RCC 7860 (cell line): ENCODE results near the gene CCDC47.

ENCODE experiments used
- DNase-seq: peaks from one replicate; pipeline ENCODE4 v3.0.0-alpha.2; 2015; ENCODE audit warnings: low spot score
- FAIRE-seq: peaks from 2 replicates; lab custom pipeline; 2012; peaks lifted over from hg19 to GRCh38; lab: Jason Lieb, UNC

CCDC47 gene

DNA sequence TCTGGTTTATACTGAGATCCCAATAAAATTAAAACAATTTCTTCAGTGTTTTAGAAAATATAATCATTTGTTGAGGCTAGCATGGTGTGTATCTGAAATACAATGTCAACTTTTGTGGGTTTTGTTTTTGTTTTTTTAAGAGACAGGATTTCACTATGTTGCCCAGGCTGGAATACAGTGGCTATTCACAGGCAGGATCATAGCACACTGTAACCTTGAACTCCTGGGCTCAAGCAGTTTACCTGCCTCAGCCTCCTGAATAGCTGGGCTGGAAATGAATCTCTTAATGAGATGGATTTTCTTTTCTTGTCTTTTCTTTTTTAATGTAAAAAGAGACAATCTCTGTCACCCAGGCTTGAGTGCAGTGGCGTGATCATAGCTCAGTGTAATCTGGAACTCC is 12.7 kb upstream of the CCDC47 start:
- no peak for FAIRE-seq

DNA sequence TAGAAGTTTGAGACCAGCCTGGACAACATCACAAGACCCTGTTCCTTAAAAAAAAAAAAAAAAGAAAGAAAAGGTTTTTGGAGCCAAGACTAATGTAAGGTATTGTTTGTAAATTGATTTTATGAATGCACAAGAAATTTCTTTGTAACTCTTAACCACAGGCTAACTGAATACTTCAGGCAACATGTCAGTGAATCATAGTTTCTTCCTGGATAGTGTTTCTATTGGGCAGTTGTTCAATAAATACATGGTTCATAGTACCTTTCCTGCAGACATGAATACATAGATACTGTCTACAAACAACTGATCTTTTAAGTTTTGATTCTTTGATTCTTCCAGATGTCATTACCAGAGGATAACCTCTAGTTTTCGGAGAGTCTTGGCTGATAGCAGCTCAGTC is 12.2 kb upstream of the CCDC47 start:
- peak; percentile 2 for FAIRE-seq
- no peak for DNase-seq

More for the DNA sequence above, 12.7 kb upstream of the CCDC47 start:
- DNase-seq = no peak

DNA sequence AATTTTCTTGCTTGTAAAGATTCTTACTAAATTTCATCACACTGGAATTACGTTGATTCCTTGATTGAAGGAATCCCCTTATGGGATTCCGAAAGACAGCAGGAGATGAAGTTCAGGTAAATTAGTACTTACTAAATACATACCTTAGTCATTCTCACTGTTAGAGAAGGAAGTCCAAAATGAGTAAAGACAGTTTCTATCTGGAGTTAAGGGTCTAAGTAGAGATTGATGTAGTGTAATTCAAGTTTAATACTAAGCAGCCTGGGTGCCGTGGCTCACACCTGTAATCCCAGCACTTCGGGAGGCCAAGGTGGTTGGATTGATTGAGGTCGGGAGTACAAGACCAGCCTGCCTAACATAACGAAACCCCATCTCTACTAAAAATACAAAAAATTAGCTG is 10.1 kb upstream of the CCDC47 start:
- DNase-seq = no peak
- no peak for FAIRE-seq

DNA sequence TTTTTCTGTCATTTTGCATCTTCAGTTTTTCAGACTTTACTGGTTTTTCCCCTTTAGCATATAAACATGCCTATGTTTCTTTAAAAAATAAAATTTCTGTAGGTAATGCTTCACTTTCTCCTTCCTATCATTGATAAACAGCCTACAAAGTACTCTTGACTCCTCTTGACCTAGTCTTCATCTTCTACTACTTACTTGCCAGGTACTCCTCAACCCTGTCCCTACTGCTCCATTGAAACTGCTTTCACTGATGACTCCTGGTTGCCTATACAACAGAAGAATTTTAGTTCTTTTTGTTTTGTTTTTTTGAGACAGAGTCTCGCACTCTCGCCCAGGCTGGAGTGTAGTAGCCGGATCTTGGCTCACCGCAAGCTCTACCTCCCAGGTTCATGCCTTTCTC is 7.5 kb upstream of the CCDC47 start:
- FAIRE-seq = no peak
- no peak for DNase-seq

DNA sequence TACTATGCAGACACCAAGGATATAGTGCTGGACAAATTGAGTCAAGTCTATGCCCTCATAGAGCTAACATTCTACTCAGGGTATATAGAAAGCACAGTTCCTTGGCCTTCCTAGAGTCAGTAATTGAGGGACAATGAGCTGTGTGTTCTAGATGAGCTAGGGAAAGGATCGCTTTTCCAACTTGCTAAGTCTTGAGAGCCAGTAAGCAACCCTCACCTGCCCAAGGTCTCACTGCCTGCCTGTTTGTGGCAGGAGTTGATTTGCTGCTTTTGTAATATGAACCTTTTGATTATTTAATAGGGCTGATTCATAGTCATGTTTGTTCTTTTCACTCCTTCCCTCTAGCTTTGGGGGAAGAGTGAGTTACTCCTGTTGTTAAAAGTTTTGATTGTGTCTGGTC is 7.1 kb upstream of the CCDC47 start:
- FAIRE-seq = no peak
- DNase-seq = no peak

DNA sequence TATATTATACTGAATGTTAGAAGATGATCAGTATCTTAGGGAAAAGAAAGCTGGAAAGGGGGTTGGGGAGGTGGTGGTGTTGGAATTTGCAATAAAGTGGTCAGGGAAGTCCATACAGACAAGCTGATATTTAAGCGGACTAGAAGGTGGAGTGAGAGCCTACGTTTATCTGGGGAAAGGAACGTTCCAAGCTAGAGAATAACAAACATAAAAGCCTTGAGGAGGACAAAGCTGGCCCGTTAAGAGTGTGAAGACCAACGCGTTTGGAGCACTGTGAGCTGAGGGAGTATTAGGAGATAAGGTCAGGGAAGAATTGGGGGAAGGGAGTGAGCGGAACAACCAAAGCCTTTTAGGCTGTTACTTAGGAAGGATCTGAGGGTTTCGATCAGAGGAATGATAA is 2.0 kb upstream of the CCDC47 start:
- no peak for DNase-seq
- FAIRE-seq = no peak

DNA sequence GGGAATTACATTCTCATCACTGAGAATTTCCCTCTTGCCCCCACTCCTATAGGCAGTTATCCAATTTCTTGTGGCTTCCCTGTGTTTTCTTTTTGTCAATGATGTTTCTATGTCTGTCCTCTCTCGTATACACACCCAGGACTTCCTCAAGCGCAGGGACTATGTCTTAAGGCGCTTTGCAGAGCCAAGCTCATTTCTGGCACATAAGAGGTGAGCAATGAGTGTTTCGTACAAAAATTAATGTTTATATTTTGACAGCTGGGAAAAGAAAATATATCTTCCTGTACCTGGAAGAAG is 1.5 kb upstream of the CCDC47 start:
- FAIRE-seq (no peak), DNase-seq (no peak)

DNA sequence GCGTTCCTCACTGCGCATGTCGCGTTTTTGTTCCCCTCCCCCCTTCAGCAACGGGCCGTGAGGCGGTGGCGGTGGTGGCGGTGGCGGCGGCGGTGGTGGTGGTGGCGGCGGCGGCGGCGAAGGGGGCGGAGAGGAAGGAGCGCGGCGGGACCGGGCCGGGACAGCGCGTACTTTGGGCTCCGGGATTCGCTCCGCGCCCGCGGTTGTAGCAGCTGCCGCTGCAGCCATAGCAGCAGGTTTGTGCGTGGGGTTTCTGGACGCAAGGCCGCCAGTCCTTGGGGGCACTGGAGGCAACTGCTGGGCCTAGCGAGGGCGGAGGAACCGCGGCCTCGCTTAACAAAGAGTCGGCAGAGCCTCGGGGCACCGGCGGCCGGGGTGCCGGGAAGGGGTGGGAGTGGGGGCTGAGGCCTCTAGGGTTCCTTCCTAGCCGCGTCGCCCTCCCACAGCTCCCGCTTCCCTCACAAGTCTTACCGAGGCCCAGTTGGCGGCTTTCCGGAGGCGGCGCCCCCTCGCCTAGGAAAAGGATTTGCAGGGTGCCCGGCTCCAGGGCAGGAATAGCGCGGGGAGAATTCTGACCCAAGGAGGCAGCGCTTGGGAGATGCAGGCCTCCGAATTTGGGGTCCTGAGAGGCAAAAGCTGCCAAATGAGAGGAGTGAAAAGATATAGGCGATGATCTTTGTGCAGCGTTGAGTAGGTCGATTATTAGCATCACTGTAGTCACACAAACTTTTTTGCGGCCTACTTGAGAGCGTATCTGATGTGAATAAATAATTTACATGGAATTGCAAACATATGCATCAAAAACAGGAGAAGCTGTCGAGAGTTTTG is 958 bp upstream of the CCDC47 start, which contains the start of gene DDX42:
DDX42 (plus strand) TSS at position 30 of the 828 bp plus-strand sequence. CDS start 12,880 bp downstream, outside the sequence.
- peak; percentile 20 for DNase-seq
- FAIRE-seq = no peak

DNA sequence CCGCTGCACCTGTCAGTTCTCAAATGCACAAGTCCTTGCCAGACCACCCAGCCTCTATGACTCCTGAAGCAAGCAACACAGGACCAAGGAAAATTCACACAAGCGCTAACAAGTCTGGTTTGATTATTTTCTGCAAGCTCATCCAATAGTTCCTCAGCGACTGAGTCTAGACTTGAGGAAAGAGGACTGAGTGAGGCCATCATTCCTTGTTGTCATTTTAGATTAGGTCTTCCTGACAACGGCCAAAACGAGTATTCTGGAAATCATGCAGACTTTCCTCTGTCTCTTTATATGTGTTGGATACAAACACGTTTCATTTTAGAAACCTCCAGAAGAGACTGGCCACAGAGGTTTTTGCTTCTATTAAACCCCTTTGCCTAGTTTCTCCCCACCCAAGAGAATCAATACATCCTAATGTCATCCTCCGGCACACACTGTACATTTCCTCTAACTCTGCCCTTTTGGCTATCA is 561 bp downstream of the CCDC47 start:
- FAIRE-seq = no peak
- DNase-seq = no peak

DNA sequence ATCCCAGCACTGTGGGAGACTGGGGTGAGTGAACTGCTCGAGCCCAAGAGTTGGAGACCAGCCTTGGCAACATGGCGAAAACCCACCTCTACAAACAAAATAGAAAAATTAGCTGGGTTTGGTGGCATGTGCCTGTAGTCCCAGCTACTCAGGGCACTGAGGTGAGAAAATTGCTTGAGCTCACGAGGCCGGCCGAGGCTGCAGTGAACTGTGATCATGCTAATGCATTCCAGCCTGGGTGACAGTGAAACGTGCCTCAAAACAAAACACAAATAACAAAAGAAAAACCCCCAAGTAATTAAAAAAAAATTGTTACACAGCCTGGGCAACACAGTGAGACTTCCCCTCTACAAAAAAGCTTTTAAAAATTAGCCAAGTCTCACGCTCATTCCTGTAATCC is 5.0 kb downstream of the CCDC47 start:
- DNase-seq = no peak
- FAIRE-seq = no peak

DNA sequence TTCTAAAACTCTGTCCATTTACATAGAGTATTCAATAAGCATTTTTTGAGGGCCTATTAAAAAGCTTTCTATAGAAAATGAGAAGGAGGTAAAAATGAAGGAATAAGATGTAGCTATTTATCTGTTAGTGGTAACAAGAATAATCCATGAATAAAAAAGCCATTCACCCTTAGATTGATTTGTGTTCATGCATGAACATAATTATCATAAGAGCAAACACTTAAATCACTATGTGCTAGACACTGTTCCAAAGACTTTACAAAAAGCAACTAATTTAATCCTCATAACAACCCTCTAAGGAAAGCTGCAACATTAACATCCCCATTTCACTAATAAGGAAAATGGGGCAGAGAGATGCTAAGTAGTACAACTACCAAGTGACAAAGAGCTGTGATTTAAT is 6.6 kb downstream of the CCDC47 start:
- DNase-seq (no peak), FAIRE-seq (no peak)

DNA sequence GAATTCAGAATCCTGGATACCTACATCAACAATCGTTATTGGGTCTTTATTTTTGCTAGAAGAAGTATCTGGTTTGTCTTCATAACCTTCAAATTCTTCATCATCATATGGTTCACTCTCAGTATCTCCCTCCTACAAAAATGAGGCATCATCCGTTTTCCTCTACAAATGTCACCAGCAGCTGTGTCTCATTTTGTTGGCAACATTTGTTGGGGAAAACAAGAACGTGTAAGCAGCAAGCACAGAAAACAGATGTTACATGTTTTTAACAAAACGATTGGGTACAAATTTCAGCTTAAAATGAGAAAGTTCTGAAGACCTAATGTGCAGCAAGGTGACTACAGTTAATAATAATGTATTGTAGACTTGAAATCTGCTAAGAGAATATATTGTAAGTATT is 8.7 kb downstream of the CCDC47 start:
- no peak for FAIRE-seq
- no peak for DNase-seq

DNA sequence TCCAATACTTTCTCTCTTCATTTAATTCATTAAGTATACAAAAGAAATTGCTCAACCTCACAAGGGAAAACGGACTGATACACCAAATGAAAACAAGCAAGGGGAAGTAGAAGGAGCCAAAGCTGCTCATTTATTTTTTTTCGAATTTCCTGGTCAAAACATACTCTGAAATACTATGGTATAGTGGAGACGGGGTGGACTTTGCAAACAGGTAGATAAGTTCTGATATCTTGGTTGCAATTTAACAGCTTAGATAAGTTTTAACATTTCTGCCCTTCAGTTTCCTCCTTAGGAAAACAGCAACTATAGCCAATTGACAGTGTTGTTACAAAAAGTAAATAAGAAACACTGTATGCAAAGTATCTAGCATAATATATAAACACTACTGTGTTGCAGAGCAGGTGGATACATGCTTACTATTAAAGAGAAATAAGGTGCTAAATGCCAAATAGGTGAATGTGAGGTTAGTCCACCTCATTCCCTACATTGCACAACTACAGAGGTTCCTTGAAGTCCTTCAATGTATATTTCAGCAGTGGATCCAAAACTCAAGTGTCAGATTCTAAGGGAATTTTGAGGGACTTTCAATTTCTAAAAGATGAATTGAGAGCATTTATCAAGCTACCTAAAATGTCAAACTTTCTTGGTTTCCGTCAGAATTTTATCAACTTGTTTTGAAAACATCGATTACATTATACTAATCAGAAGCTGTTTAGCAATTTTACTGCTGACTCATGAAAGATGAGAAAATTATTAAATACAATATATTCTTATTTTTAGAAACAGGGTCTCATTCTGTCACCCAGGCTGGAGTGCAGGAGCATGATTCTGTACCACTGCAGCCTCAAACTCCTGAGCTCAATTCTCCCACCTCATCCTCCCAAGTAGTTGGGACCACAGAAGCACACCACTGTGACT is 11.0 kb downstream of the CCDC47 start:
- FAIRE-seq = no peak
- DNase-seq = no peak

DNA sequence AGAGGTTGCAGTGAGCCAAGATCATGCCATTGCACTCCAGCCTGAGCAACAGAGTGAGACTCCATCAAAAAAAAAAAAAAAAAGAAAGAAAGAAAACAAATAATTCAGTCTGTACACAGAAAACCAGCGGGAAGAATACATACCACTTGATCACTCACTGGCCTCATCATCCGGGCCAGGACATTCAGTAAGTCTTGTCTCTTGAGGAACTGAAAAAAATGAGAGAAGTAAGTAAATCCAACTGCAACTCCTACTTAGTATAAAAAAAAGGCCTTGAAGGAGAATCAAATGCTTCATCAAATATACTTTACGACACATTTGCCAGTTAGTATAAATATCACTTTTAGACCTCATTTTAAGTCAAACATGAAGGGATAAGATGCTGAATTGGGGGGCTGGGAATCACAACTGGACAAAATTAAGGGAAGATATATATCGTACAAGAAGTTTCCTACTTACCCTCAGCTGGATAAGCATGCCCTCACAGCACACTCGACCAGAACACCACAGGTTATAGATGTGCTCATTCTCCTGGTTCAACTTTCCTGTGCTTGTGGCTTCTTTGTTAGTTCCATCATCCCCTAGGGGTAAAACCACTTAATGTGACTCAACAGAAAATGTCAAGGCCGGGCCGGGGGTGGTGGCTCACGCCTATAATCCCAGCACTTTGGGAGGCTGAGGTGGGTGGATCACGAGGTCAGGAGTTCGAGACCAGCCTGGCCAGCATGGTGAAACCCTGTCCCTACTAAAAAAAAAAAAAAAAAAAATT is 12.4 kb downstream of the CCDC47 start:
- FAIRE-seq = no peak

DNA sequence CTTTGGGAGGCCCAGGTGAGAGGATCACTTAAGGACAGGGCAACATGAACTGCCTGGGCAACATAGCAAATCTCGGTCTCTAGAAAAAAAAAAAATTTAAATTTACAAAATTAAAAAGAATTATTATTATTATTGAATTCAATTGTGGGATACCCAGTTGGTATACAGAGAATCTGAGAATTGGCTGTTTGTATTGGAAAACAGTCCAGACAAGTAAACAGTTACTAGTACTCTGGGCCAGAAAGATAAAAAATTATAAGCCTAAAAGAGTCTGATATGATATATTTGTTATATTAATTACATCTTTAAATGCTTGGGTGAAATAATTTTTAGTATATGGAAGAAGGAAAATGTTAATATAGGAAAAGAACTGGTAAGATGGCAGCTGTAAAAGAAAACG is 15.0 kb downstream of the CCDC47 start:
- no peak for DNase-seq
- no peak for FAIRE-seq

More for the DNA sequence above, 12.4 kb downstream of the CCDC47 start:
- peak; percentile 31 for DNase-seq

DNA sequence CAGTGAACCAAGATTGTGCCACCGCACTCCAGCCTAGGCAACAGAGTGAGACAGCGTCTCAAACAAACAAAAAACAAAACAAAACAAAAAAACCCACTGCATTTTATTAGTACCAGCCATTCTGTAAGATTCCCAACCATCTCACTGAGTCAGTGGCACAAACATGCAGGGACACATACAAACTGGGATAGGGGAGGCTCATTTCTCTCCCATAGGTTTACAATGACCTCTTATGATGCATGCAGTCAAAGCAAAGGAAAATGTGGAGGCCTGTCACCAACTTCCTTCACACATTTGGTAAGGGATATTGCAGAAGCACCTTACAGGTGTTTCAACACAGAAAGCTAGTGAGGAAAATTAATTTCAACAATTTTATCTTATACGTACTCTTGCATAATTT is 19.4 kb downstream of the CCDC47 start:
- FAIRE-seq (no peak), DNase-seq (no peak)

DNA sequence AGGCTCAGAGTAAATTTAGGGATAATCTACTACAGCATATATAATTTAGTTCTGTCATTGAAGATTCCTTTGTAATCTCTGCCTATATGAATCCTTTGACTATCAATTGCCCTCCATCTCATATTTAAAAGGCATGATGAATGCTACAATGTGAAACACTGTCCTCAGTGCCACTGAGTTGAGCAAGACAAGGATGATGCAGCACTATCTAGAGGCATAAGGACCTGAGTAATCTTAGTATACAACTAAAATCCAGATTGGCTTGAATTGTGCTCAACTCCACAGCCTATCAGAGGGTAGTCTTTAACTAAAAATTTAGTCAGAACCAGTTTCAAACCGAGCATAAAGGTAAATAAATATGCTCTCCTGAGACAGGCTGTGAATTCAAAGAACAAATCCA is 20.2 kb downstream of the CCDC47 start:
- DNase-seq (no peak), FAIRE-seq (no peak)

DNA sequence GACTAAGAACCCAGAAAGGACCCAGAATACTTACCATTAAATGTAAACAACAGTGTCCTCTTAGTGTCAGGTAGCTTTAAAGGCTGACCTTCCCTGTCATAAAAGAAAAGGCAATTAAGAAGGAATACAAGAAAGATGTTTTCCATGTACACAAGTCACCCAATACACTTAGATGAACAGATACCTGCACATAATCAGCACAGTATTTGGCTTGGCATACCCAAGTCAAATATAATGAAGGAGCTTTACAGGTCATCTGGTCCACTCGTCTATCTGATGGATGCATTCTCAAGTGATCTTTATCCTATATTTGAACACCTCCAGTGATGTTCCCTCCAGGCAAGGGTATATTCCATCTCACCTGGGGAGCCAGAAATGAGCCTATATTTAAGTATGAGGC is 20.7 kb downstream of the CCDC47 start:
- FAIRE-seq = no peak
- no peak for DNase-seq

DNA sequence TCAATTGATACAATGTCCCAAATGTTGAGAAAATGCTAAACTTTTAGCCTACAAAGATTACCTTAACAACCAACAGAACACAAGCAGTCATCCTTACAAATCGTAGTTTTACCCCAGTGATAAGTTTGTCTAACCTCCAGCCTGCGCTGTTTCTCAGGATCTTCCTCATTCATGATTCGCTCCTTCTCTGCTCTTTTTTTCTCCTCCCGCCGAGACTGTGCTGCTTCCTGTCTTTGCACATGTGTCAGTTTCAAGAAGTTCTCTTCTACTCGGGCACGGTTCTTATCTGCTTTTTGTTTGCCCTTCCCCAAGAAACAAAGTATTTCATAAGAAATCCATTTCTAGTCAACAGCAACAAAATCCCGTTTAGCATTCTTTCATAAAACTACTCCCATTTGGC is 21.6 kb downstream of the CCDC47 start:
- no peak for FAIRE-seq
- DNase-seq = no peak

DNA sequence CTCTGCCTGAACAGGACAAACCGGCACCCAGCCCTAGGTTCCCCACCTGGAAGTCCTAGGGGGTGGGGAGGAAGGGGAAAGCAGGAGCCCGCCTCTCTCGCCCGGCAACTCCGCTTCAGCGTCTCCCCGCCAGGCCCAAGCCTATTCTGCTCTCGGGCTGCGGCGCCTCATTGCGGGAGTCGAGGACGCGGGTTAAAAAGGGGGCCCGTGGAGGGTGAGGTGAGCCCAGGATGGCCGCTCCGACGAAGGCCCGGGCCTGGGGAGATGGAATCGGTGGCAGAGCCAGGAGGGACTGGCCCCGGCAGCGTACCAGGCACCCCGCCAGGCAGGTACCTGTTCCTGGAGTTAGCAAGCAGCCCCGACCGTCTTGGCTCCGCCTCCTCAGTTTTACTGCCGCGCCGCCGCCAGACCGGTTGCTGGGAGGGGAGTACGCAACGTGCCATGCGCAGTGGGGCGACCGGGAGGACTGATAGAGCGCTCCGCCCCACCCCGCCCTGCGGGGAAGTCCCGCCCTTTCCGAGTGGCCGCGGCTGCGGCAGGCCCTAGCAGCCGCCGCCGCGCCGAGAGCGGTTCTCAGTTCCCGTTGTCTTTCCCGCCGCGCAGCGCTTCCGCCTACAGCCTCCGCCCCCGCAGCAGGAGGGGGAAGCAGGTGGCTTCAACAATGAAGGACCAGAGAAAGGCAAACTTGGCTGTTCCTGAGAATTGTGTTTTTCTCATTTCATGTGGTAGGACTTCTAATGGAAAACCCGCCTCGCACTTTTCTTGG is 31.8 kb downstream of the CCDC47 start, which contains the start of gene STRADA:
STRADA (minus strand) TSS at position 392 of the 766 bp plus-strand sequence. CDS start 13,430 bp downstream, outside the sequence.
- FAIRE-seq (peak; percentile 68), DNase-seq (peak; percentile 96)

DNA sequence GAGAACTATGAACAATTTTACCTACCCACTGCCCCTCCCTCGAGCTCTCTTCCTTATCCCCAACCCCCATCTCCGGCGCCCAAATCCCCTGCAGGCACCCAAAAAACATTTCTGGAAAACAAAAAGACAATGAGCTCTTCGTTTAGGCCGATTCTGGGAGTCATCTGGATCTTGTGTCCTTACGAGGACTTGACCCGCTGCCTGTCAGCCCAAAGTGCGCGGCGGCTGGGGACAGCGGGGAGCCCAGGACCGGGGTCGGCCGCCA is 32.3 kb downstream of the CCDC47 start:
- DNase-seq (no peak), FAIRE-seq (no peak)
